Hepatocyte (in vitro differentiated cells): ENCODE results near the gene DDX54. TPM values are rescaled to one million over a fixed set of nuclear protein-coding genes. Genes with fewer than 3 reads are reported as not detected.

Experiments used
- DNase-seq: peaks from one replicate; pipeline ENCODE4 v3.0.0-alpha.2; 2016; ENCODE audit warnings: low spot score
- H2AFZ ChIP-seq: fragments of 200-600 bp; sonication (generic); 2 replicates; pipeline ENCODE4 v1.6.0; 2016; ENCODE audit warnings: antibody characterized with exemption, mild to moderate bottlenecking
- H3K27ac ChIP-seq: fragments of 200-600 bp; sonication (generic); 2 replicates; pipeline ENCODE4 v1.5.1; 2016; ENCODE audit warnings: mild to moderate bottlenecking
- H3K27me3 ChIP-seq: fragments of 200-600 bp; sonication (generic); 2 replicates; pipeline ENCODE4 v1.6.1; 2016
- H3K36me3 ChIP-seq: fragments of 200-600 bp; sonication (generic); replicated peaks from 2 replicates; pipeline ENCODE4 v1.5.1; 2016; ENCODE audit warnings: low read depth; ENCODE audit not compliant: insufficient read depth
- H3K4me1 ChIP-seq: fragments of 200-600 bp; sonication (generic); 2 replicates; pipeline ENCODE4 v1.5.1; 2016; ENCODE audit warnings: mild to moderate bottlenecking, moderate library complexity; ENCODE audit not compliant: insufficient read depth
- H3K4me2 ChIP-seq: fragments of 200-600 bp; sonication (generic); 2 replicates; pipeline ENCODE4 v1.6.0; 2016
- H3K4me3 ChIP-seq: fragments of 200-600 bp; sonication (generic); 2 replicates; pipeline ENCODE4 v1.5.1; 2016; ENCODE audit warnings: mild to moderate bottlenecking
- H3K79me2 ChIP-seq: fragments of 200-600 bp; sonication (generic); 2 replicates; pipeline ENCODE4 v1.6.0; 2017; ENCODE audit warnings: mild to moderate bottlenecking
- H3K9me2 ChIP-seq: fragments of 200-600 bp; sonication (generic); replicated peaks from 2 replicates; pipeline ENCODE4 v1.6.0; 2017; ENCODE audit warnings: mild to moderate bottlenecking; ENCODE audit not compliant: insufficient read depth
- H3K9me3 ChIP-seq: fragments of 200-600 bp; sonication (generic); 2 replicates; pipeline ENCODE4 v1.5.1; 2016; ENCODE audit warnings: low read depth, mild to moderate bottlenecking
- H4K20me1 ChIP-seq: fragments of 200-600 bp; sonication (generic); 2 replicates; pipeline ENCODE4 v1.6.0; 2016; ENCODE audit warnings: mild to moderate bottlenecking; ENCODE audit not compliant: insufficient read depth, poor library complexity, severe bottlenecking
- EZH2 ChIP-seq: fragments of 200-600 bp; sonication (generic); IDR thresholded peaks from 2 replicates; pipeline ENCODE4 v1.6.1; 2016; ENCODE audit warnings: antibody characterized with exemption, mild to moderate bottlenecking, borderline replicate concordance
- EZH2phosphoT487 ChIP-seq: fragments of 200-600 bp; sonication (generic); IDR thresholded peaks from one replicate; pipeline ENCODE4 v1.6.1; 2018; ENCODE audit warnings: antibody characterized with exemption, mild to moderate bottlenecking, low read depth, moderate library complexity; ENCODE audit not compliant: unreplicated experiment, severe bottlenecking
- WGBS: methylation state at CpG from one replicate; pipeline ENCODE4 v1.1.6; 2016; ENCODE audit warnings: low lambda C conversion rate; ENCODE audit errors: missing lambda C conversion rate; 5-methylcytosine and 5-hydroxymethylcytosine counted together
- polyA plus RNA-seq: library from polyadenylated mRNA; unstranded; fragments of >200 nt; fragmentation: Nextera tagmentation; extraction: Ambion mirVana; gene quantifications from 2 replicates; pipeline ENCODE4 v1.2.1, GENCODE V29; 2016
- total RNA-seq: library from RNA; depleted of rRNA; stranded (reverse); fragments of >200 nt; gene quantifications from 2 replicates; pipeline ENCODE4 v1.2.3, GENCODE V29; 2014
- TF ChIP-seq, protein P1 (sequence below): fragments of 200-600 bp; sonication (generic); IDR thresholded peaks from 2 replicates; pipeline ENCODE4 v1.5.1; 2016; ENCODE audit warnings: antibody characterized with exemption, mild to moderate bottlenecking; ENCODE audit not compliant: poor library complexity

DDX54 gene
- total and polyA plus RNA-seq, 2 experiments from 2014 or later = 37.8 to 52.6 TPM

- 82% methylated on average over 2 of the region's 2 CpGs for WGBS
- H3K27ac ChIP-seq = no peak overlapping the region
- H3K27me3 ChIP-seq = peaks cover 5% of the 10 kb centered on the region
Observed at GRCh38 chr12:113146999-113147398, 38.3 kb downstream of the DDX54 start.

GRCh38 chr12:113145720-113146551, 39.3 kb downstream of the DDX54 start:
- TF ChIP-seq, protein P1, sequence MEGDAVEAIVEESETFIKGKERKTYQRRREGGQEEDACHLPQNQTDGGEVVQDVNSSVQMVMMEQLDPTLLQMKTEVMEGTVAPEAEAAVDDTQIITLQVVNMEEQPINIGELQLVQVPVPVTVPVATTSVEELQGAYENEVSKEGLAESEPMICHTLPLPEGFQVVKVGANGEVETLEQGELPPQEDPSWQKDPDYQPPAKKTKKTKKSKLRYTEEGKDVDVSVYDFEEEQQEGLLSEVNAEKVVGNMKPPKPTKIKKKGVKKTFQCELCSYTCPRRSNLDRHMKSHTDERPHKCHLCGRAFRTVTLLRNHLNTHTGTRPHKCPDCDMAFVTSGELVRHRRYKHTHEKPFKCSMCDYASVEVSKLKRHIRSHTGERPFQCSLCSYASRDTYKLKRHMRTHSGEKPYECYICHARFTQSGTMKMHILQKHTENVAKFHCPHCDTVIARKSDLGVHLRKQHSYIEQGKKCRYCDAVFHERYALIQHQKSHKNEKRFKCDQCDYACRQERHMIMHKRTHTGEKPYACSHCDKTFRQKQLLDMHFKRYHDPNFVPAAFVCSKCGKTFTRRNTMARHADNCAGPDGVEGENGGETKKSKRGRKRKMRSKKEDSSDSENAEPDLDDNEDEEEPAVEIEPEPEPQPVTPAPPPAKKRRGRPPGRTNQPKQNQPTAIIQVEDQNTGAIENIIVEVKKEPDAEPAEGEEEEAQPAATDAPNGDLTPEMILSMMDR = no peak
- TF ChIP-seq EZH2phosphoT487 (no peak), EZH2 (no peak)
- no peaks in the 10 kb centered on the region for H4K20me1 ChIP-seq
- no peaks in the 10 kb centered on the region for H3K27me3 ChIP-seq
- H3K27ac ChIP-seq = no peak overlapping the region
- H3K9me3 ChIP-seq = no peaks in the 10 kb centered on the region
- H2AFZ ChIP-seq = no peak overlapping the region
- no peaks in the 10 kb centered on the region for H3K9me2 ChIP-seq
- DNase-seq = no peak
- H3K4me3 ChIP-seq = no peak overlapping the region
- H3K4me1 ChIP-seq = peaks cover 4% of the 10 kb centered on the region
- H3K36me3 ChIP-seq = no peaks in the 10 kb centered on the region
- 85% methylated on average over 12 of the region's 12 CpGs for WGBS
- no peak overlapping the region for H3K4me2 ChIP-seq
- H3K79me2 ChIP-seq = no peaks in the 10 kb centered on the region

More at GRCh38 chr12:113146999-113147398, 38.3 kb downstream of the DDX54 start:
- no peak overlapping the region for H3K4me2 ChIP-seq
- H3K9me3 ChIP-seq = no peaks in the 10 kb centered on the region
- H3K36me3 ChIP-seq = no peaks in the 10 kb centered on the region
- no peak for TF ChIP-seq EZH2phosphoT487
- no peak for TF ChIP-seq EZH2
- TF ChIP-seq, protein P1 = no peak
- H3K4me1 ChIP-seq = peaks cover 4% of the 10 kb centered on the region
- no peaks in the 10 kb centered on the region for H3K79me2 ChIP-seq
- no peaks in the 10 kb centered on the region for H4K20me1 ChIP-seq
- DNase-seq = no peak
- H3K4me3 ChIP-seq = no peak overlapping the region
- H3K9me2 ChIP-seq = no peaks in the 10 kb centered on the region
- no peak overlapping the region for H2AFZ ChIP-seq

GRCh38 chr12:113144806-113145205, 40.5 kb downstream of the DDX54 start:
- H4K20me1 ChIP-seq = no peaks in the 10 kb centered on the region
- H3K4me2 ChIP-seq = no peak overlapping the region
- no peak overlapping the region for H3K27ac ChIP-seq
- DNase-seq = no peak
- H2AFZ ChIP-seq = no peak overlapping the region
- no peaks in the 10 kb centered on the region for H3K27me3 ChIP-seq
- H3K4me1 ChIP-seq = peaks cover 4% of the 10 kb centered on the region
- H3K9me2 ChIP-seq = no peaks in the 10 kb centered on the region
- H3K36me3 ChIP-seq = no peaks in the 10 kb centered on the region
- 92% methylated on average over 5 of the region's 5 CpGs for WGBS
- no peaks in the 10 kb centered on the region for H3K79me2 ChIP-seq
- H3K4me3 ChIP-seq = no peak overlapping the region
- no peak for TF ChIP-seq EZH2phosphoT487
- TF ChIP-seq, protein P1 = no peak
- TF ChIP-seq EZH2 = no peak
- H3K9me3 ChIP-seq = no peaks in the 10 kb centered on the region
